Globus pallidus (tissue), 1 donor: ENCODE results near the gene SLC27A6.
"Not testable (repeated sequence)": the region's sequence is repeated elsewhere in the genome, so short reads cannot be mapped to it uniquely, and the experiment has no call there.

Experiments
- DNase-seq: peaks from one replicate; pipeline ENCODE4 v3.0.0-alpha.2; 2015; ENCODE audit warnings: low spot score

SLC27A6 gene

GRCh38 chr5:128965011-128965637 lies at the start of gene SLC27A6:
Gene SLC27A6, plus strand, starts transcription at chr5:128965488. Its CDS starts 650 bp downstream, at chr5:128966138.
- DNase-seq = no peak

- DNase-seq = no peak
Measured at GRCh38 chr5:128919542-128919941, 45.7 kb upstream of the SLC27A6 start.

GRCh38 chr5:128920345-128921215 lies 44.7 kb upstream of the SLC27A6 start:
- DNase-seq = no peak

GRCh38 chr5:128924299-128924698 lies 41.0 kb upstream of the SLC27A6 start:
- no peak for DNase-seq

- no peak for DNase-seq
Measured at GRCh38 chr5:128925973-128926372, 39.3 kb upstream of the SLC27A6 start.

GRCh38 chr5:128927644-128928043 lies 37.6 kb upstream of the SLC27A6 start:
- DNase-seq = no peak

- not testable (repeated sequence) for DNase-seq
Measured at GRCh38 chr5:128932232-128932631, 33.1 kb upstream of the SLC27A6 start.

GRCh38 chr5:128943100-128943499 lies 22.2 kb upstream of the SLC27A6 start:
- DNase-seq = not testable (repeated sequence)

- DNase-seq = no peak
Measured at GRCh38 chr5:128949847-128950546, 15.3 kb upstream of the SLC27A6 start.

- not testable (repeated sequence) for DNase-seq
Measured at GRCh38 chr5:128951301-128951700, 14.0 kb upstream of the SLC27A6 start.

GRCh38 chr5:128956164-128956563 lies 9.1 kb upstream of the SLC27A6 start:
- DNase-seq = no peak

- DNase-seq = no peak
Measured at GRCh38 chr5:128962211-128962610, 3.1 kb upstream of the SLC27A6 start.

- no peak for DNase-seq
Measured at GRCh38 chr5:128965638-128966302, 482 bp downstream of the SLC27A6 start.

- no peak for DNase-seq
Measured at GRCh38 chr5:128966375-128966774, 1.1 kb downstream of the SLC27A6 start.

- no peak for DNase-seq
Measured at GRCh38 chr5:128966846-128967245, 1.6 kb downstream of the SLC27A6 start.

- no peak for DNase-seq
Measured at GRCh38 chr5:128973244-128973643, 8.0 kb downstream of the SLC27A6 start.

- DNase-seq = no peak
Measured at GRCh38 chr5:128974567-128974966, 9.3 kb downstream of the SLC27A6 start.

- no peak for DNase-seq
Measured at GRCh38 chr5:128979761-128980160, 14.5 kb downstream of the SLC27A6 start.

GRCh38 chr5:128980917-128981316 lies 15.6 kb downstream of the SLC27A6 start:
- DNase-seq = no peak

GRCh38 chr5:128984480-128984879 lies 19.2 kb downstream of the SLC27A6 start:
- no peak for DNase-seq

GRCh38 chr5:128988476-128988875 lies 23.2 kb downstream of the SLC27A6 start:
- DNase-seq = no peak

GRCh38 chr5:129001841-129002526 lies 36.7 kb downstream of the SLC27A6 start:
- no peak for DNase-seq
